ENCODE data around the gene TERB2.
A peak's percentile ranks its signal among the peaks of the same experiment; 100 is the strongest.
"Not testable (repeated sequence)": the region's sequence is repeated elsewhere in the genome, so short reads cannot be mapped to it uniquely, and the experiment has no call there.

TERB2 gene

GRCh38 chr15:45003731-45004410 is 47.4 kb downstream of the TERB2 start:
- DNase-seq, result not testable (repeated sequence)

DNA sequence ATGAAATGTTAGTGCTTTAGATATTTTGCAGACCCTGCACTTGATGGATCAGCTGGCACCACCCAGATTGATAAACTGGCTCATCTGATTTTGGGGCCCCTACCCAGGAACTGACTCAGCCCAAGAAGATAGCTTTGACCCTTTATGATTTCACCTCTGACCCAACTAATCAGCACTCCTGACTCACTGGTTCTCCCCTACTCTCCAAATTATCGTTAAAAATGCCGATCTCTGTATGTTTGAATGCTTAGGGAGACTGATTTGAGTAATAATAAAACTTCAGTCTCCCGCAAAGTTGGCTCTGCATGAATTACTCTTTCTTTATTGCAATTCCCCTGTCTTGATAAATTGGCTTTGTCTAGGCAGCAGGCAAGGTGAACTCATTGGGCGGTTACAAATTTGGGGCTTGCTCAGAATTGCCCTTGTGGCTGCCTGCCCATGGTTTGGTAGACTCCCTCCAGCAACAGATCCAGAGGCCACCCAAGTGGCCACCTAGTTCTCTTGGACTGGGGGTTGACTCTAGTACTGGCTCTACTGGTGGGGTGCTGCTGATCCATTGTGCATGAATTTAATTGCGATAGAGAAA is 48.2 kb downstream of the TERB2 start:
- not testable (repeated sequence) for DNase-seq

DNA sequence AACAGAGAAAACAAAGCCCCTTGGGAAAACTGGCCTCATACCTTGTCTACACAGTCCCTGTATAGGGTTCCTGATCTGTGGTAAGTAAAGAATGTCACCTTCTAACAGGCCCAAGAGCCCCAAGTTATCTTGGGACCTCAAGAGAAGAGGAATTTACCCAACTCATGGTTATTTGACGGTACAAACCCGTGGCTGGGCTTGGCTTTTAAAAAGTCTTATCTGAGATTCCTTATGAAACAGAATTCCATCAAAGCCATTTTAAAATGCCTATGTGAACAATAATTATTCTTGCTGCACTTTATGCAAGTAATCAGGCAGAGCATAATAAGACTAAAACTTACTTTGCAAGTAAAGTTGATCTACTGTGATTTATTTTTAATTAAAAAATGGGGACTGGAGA is 52.6 kb downstream of the TERB2 start:
- no peak for DNase-seq

DNA sequence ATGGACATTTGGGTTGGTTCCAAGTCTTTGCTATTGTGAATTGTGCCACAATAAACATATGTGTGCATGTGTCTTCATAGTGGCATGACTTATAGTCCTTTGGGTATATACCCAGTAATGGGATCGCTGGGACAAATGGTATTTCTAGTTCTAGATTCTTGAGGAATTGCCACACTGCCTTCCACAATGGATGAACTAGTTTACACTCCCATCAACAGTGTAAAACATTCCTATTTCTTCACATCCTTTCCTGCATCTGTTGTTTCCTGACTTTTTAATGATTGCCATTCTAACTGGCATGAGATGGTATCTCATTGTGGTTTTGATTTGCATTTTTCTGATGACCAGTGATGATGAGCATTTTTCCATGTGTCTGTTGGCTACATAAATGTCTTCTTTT is 58.6 kb downstream of the TERB2 start:
- DNase-seq, result not testable (repeated sequence)

DNA sequence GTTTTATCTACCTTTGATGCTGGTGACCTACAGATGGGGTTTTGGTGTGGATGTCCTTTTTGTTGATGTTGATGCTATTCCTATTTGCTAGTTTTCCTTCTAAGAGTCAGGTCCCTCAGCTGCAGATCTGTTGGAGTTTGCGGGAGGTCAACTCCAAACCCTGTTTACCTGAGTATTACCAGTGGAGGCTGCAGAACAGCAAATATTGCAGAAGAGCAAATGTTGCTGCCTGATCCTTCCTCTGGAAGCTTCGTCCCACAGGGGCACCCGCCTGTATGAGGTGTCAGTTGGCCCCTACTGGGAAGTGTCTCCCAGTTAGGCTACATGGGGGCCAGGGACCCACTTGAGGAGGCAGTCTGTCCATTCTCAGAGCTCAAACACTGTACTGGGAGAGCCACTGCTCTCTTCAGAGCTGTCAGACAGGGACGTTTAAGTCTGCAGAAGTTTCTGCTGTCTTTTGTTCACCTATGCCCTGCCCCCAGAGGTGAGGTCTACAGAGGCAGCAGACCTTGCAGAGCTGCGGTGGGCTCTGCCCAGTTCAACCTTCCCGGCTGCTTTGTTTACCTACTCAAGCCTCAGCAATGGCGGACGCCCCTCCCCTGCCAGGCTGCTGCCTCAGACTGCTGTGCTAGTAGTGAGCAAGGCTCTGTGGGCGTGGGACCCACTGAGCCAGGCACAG is 63.9 kb downstream of the TERB2 start:
- not testable (repeated sequence) for DNase-seq

DNA sequence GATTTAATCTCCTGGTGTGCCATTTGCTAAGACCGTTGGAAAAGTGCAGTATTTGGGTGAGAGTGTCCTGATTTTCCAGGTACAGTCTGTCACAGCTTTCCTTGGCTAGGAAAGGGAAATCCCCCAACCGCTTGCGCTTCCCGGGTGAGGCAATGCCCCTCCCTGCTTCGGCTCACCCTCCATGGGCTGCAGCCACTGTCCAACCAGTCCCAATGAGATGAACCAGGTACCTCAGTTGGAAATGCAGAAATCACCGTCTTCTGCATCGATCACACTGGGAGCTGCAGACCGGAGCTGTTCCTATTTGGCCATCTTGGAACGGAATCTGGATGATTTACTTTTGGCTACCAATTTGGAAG is 64.4 kb downstream of the TERB2 start:
- DNase-seq, result not testable (repeated sequence)

- DNase-seq, result no peak
Measured at GRCh38 chr15:45021348-45021747, 64.9 kb downstream of the TERB2 start.

- peak; percentile 89 for DNase-seq
Measured at GRCh38 chr15:45022871-45023658, 66.6 kb downstream of the TERB2 start, which contains the start of gene SORD. TSS of gene SORD (plus strand) at chr15:45023195. CDS start at chr15:45023284, 89 bp downstream.

GRCh38 chr15:45023659-45024225 is 67.3 kb downstream of the TERB2 start:
- no peak for DNase-seq

- not testable (repeated sequence) for DNase-seq
Measured at GRCh38 chr15:45024649-45025048, 68.2 kb downstream of the TERB2 start.

DNA sequence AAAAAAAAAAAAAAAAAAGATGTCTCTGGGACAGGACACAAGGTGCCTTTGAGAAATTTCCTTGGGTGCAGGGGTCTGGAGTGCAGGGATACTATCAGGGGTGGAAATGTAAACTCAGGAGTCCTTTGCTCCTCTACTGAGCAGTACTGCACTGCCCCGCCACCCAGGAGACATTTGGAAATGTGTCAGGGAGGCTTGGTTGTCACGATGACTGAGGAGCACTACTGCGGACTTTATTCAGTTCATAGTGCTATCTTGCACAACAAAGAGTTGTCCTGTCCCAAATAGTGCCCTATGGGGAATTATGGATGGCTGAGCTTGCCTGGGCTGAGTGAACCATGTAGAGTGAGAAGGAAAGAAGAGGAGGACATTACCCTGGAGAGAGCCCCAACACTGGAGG is 69.1 kb downstream of the TERB2 start:
- not testable (repeated sequence) for DNase-seq

DNA sequence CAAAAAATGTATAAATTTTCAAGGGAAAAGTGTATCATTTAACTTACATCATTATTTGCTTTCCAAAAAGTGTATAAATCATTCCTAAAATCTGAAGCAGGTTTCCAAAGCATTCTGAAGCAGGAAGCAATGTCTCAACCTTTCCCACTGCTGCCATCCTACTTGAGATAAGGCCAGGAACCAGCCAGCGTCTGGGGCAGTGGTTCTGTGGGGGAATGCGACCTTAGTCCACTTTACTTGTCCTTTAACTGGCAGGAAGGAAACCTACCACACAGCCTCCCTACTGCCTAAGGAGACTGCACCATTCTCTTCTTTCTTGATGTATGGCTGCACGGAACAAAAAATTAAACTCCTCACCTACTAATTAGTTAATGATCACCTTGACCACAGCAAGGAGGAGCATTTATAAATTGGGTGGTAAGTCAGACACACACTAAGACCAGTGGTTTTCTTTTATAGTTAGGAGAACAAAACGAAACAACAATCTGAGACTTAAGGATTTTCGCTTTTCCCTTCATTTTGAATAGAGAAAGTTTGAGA is 70.2 kb downstream of the TERB2 start:
- DNase-seq, result no peak

GRCh38 chr15:45027220-45027619 is 70.7 kb downstream of the TERB2 start:
- no peak for DNase-seq
